ENCODE results near the gene PRKN. TPM values are rescaled to one million over a fixed set of nuclear protein-coding genes. Genes with fewer than 3 reads are reported as not detected.

The PRKN gene
- total and polyA plus RNA-seq, 9 of the 15 experiments (the other 6 are each of a cell fraction or from before 2014, with no cell fraction given) = 0.03 to 0.96 (median 0.15) TPM; not detected in 2

GRCh38 chr6:161584051-161584450 lies 1143.5 kb downstream of the PRKN start (continued):
- TF ChIP-seq CCNT2 (IDR thresholded peaks at IDR 0.05; ENCODE audit: borderline replicate concordance, extremely low read depth, insufficient read length, low read depth, low read length) = no peak
- no peak for TF ChIP-seq DIDO1 (tag; IDR thresholded peaks at IDR 0.05; ENCODE audit: low read depth)
- no peak for TF ChIP-seq CTCF (IDR thresholded peaks at IDR 0.05 in 2 of 3, conservative IDR thresholded peaks at IDR 0.05 in 1 of 3; ENCODE audit: insufficient read depth in 2 of 3, low read depth in 1 of 3, low read length in 3 of 3)
- no peak for TF ChIP-seq ZBTB7A (IDR thresholded peaks at IDR 0.05; ENCODE audit: borderline replicate concordance, control insufficient read depth, low read depth, low read length)
- TF ChIP-seq ZNF318 (IDR thresholded peaks at IDR 0.05; ENCODE audit: borderline replicate concordance in 1 of 2, low read depth in 1 of 2) = no peak
- TF ChIP-seq NR1H2 (CRISPR knock-in tag; IDR thresholded peaks at IDR 0.05) = no peak
- TF ChIP-seq FOSL1 (tag; conservative IDR thresholded peaks at IDR 0.05) = no peak
- TF ChIP-seq MEF2D (tag; conservative IDR thresholded peaks at IDR 0.05; ENCODE audit: low read depth) = no peak
- no peak for TF ChIP-seq PHB2 (IDR thresholded peaks at IDR 0.05; ENCODE audit: low read depth)
- TF ChIP-seq ADNP (tag; IDR thresholded peaks at IDR 0.05) = no peak
- TF ChIP-seq SMAD1 (IDR thresholded peaks at IDR 0.05; ENCODE audit: low read depth, low read length, partially characterized antibody) = no peak
- no peak for TF ChIP-seq MYC (IDR thresholded peaks at IDR 0.05; ENCODE audit: low read depth, low read length)
- no peak for TF ChIP-seq MYC (CRISPR knock-in tag; IDR thresholded peaks at IDR 0.05; ENCODE audit: borderline replicate concordance, low read depth)
- no peak for TF ChIP-seq ATF7 (IDR thresholded peaks at IDR 0.05)
